Liver (tissue), 9 donors: Measurements from ENCODE around the gene EMP1. TPM values are rescaled to one million over a fixed set of nuclear protein-coding genes. Genes with fewer than 3 reads are reported as not detected.

Source experiments
- DNase-seq: peaks from one replicate; pipeline ENCODE4 v3.0.0-alpha.2; 2017; ENCODE audit warnings: low spot score
- H3K27ac ChIP-seq, 2 donors: one replicate each; pipeline ENCODE4 v1.7.0; 2013; ENCODE audit warnings: inconsistent platforms in 2 of 2, low read length in 2 of 2, control low read depth in 1 of 2, low read depth in 1 of 2, mild to moderate bottlenecking in 1 of 2
- H3K27me3 ChIP-seq, 4 donors: one replicate each; pipeline versions ENCODE4 v1.6.1 to v1.7.0; 2013; ENCODE audit warnings: low read length in 3 of 4, inconsistent platforms in 1 of 4, mild to moderate bottlenecking in 1 of 4, moderate library complexity in 1 of 4; ENCODE audit not compliant: control insufficient read depth in 4 of 4, insufficient read depth in 4 of 4
- H3K36me3 ChIP-seq, 4 donors: one replicate each; pipeline versions ENCODE4 v1.6.1 to v1.7.0; 2013; ENCODE audit warnings: low read length in 3 of 4, mild to moderate bottlenecking in 3 of 4, low read depth in 1 of 4, moderate library complexity in 1 of 4; ENCODE audit not compliant: control insufficient read depth in 4 of 4, insufficient read depth in 3 of 4
- H3K4me1 ChIP-seq, 4 donors: one replicate each; pipeline versions ENCODE4 v1.6.1 to v1.7.0; 2013; ENCODE audit warnings: low read length in 3 of 4, mild to moderate bottlenecking in 3 of 4, moderate library complexity in 1 of 4; ENCODE audit not compliant: control insufficient read depth in 4 of 4, insufficient read depth in 4 of 4
- H3K4me3 ChIP-seq, 3 donors: one replicate each; pipeline versions ENCODE4 v1.6.1 to v1.7.0; 2013; ENCODE audit warnings: low read length in 3 of 3, control low read depth in 1 of 3, low read depth in 1 of 3, mild to moderate bottlenecking in 1 of 3
- H3K9ac ChIP-seq, 2 donors: one replicate each; pipeline ENCODE4 v1.7.0; 2013; ENCODE audit warnings: low read length in 2 of 2, mild to moderate bottlenecking in 2 of 2, moderate library complexity in 2 of 2, control low read depth in 1 of 2, low read depth in 1 of 2
- H3K9me3 ChIP-seq, 4 donors: one replicate each; pipeline versions ENCODE4 v1.6.1 to v1.7.0; 2013; ENCODE audit warnings: low read length in 3 of 4; ENCODE audit not compliant: control insufficient read depth in 4 of 4
- CTCF ChIP-seq: fragments of 150-350 bp; IDR thresholded peaks from 2 replicates; pipeline ENCODE4 v1.5.1; 2017; ENCODE audit warnings: improper control_type of control experiment, low read depth, low read length; ENCODE audit not compliant: missing input control
- EGR1 ChIP-seq, 2 donors: IDR thresholded peaks; 2 replicates each; pipeline ENCODE4 v1.6.1; 2016 to 2018; ENCODE audit warnings: antibody characterized with exemption in 2 of 2, low read depth in 2 of 2
- FOXA1 ChIP-seq: IDR thresholded peaks from 2 replicates; pipeline ENCODE4 v1.6.1; 2016; ENCODE audit warnings: antibody characterized with exemption
- FOXA2 ChIP-seq: IDR thresholded peaks from 2 replicates; pipeline ENCODE4 v1.6.1; 2016; ENCODE audit warnings: antibody characterized with exemption
- GABPA ChIP-seq, 2 donors: IDR thresholded peaks in 1 of 2; conservative IDR thresholded peaks in 1 of 2; 2 replicates each; pipeline ENCODE4 v1.6.1; 2016; ENCODE audit warnings: antibody characterized with exemption in 2 of 2, mild to moderate bottlenecking in 1 of 2, moderate library complexity in 1 of 2
- HNF4A ChIP-seq, 2 donors: conservative IDR thresholded peaks; 2 replicates each; pipeline ENCODE4 v1.6.1; 2016; ENCODE audit warnings: antibody characterized with exemption in 2 of 2, mild to moderate bottlenecking in 2 of 2
- HNF4G ChIP-seq: IDR thresholded peaks from 2 replicates; pipeline ENCODE4 v1.6.1; 2016; ENCODE audit warnings: antibody characterized with exemption
- JUND ChIP-seq, 2 donors: IDR thresholded peaks; 2 replicates each; pipeline ENCODE4 v1.6.1; 2016; ENCODE audit warnings: antibody characterized with exemption in 2 of 2
- MAX ChIP-seq: IDR thresholded peaks from 2 replicates; pipeline ENCODE4 v1.6.1; 2016; ENCODE audit warnings: antibody characterized with exemption
- NR2F2 ChIP-seq: IDR thresholded peaks from 2 replicates; pipeline ENCODE4 v1.6.1; 2016; ENCODE audit warnings: antibody characterized with exemption
- RAD21 ChIP-seq, 2 donors: IDR thresholded peaks; 2 replicates each; pipeline ENCODE4 v1.6.1; 2016; ENCODE audit warnings: antibody characterized with exemption in 2 of 2, mild to moderate bottlenecking in 2 of 2
- REST ChIP-seq: IDR thresholded peaks from 2 replicates; pipeline ENCODE4 v1.6.1; 2016; ENCODE audit warnings: antibody characterized with exemption, mild to moderate bottlenecking
- RXRA ChIP-seq, 2 donors: IDR thresholded peaks; 2 replicates each; pipeline ENCODE4 v1.6.1; 2017 to 2018; ENCODE audit warnings: antibody characterized with exemption in 2 of 2, mild to moderate bottlenecking in 1 of 2
- SP1 ChIP-seq: IDR thresholded peaks from 2 replicates; pipeline ENCODE4 v1.6.1; 2018; ENCODE audit warnings: antibody characterized with exemption, mild to moderate bottlenecking
- TAF1 ChIP-seq: conservative IDR thresholded peaks from 2 replicates; pipeline ENCODE4 v1.6.1; 2016; ENCODE audit warnings: antibody characterized with exemption, mild to moderate bottlenecking
- YY1 ChIP-seq: IDR thresholded peaks from 2 replicates; pipeline ENCODE4 v1.6.1; 2016; ENCODE audit warnings: antibody characterized with exemption, mild to moderate bottlenecking
- ZBTB33 ChIP-seq: IDR thresholded peaks from 2 replicates; pipeline ENCODE4 v1.6.1; 2016; ENCODE audit warnings: antibody characterized with exemption
- WGBS: extraction: QIAGEN DNeasy Blood & Tissue Kit; methylation state at CpG from one replicate; pipeline ENCODE4 v1.1.7; 2013; 5-methylcytosine and 5-hydroxymethylcytosine counted together
- polyA plus RNA-seq, 2 donors: library from polyadenylated mRNA; stranded (reverse) in 1 of 2; unstranded in 1 of 2; fragments of 200-250 nt in 1 of 2; fragments of >200 nt in 1 of 2; fragmentation: Nextera tagmentation in 1 of 2; extraction: Ambion mirVana in 1 of 2; gene quantifications; one replicate each; pipeline versions ENCODE4 v1.2.1 to v1.2.3, GENCODE V29; 2013 to 2015
- total RNA-seq, 2 donors: library from RNA; depleted of rRNA; stranded (reverse); fragments of >200 nt; gene quantifications; one replicate each; pipeline ENCODE4 v1.2.3, GENCODE V29; 2014
- donor health status: healthy.
- donor health status: healthy.
- donor health status: healthy.
- donor health status: healthy.
- donor health status: healthy.

Gene EMP1
- total and polyA plus RNA-seq, 4 donors, result 1.6 to 5.6 (median 3.6) TPM

GRCh38 chr12:13182881-13183280, 13.6 kb upstream of the EMP1 start:
- peaks cover 0 to 8% (median 0%) of the 10 kb centered on the region in 4 donors for H3K4me1 ChIP-seq
- H3K27ac ChIP-seq, result no peak overlapping the region
- no peak overlapping the region for H3K4me3 ChIP-seq
- no peaks in the 10 kb centered on the region for H3K36me3 ChIP-seq
- no peak overlapping the region for H3K9ac ChIP-seq
- TF ChIP-seq TAF1 (no peak), YY1 (no peak), SP1 (no peak)
- no peak for DNase-seq
- 83% methylated on average over 1 of the region's 1 CpG for WGBS
- H3K27me3 ChIP-seq, result no peaks in the 10 kb centered on the region
- no peaks in the 10 kb centered on the region for H3K9me3 ChIP-seq

GRCh38 chr12:13183620-13184019, 12.9 kb upstream of the EMP1 start:
- H3K27ac ChIP-seq, result no peak overlapping the region
- no peaks in the 10 kb centered on the region for H3K9me3 ChIP-seq
- no peak for TF ChIP-seq EGR1 (IDR thresholded peaks at IDR 0.05; ENCODE audit: low read depth in 2 of 2)
- TF ChIP-seq HNF4G, result no peak
- TF ChIP-seq REST, result no peak
- TF ChIP-seq HNF4A (conservative IDR thresholded peaks at IDR 0.05), result no peak
- TF ChIP-seq SP1, result no peak
- TF ChIP-seq RXRA (IDR thresholded peaks at IDR 0.05), result no peak
- no peak for TF ChIP-seq GABPA (IDR thresholded peaks at IDR 0.05 in 1 of 2, conservative IDR thresholded peaks at IDR 0.05 in 1 of 2)
- TF ChIP-seq TAF1, result no peak
- no peak for TF ChIP-seq MAX
- TF ChIP-seq JUND (IDR thresholded peaks at IDR 0.05), result no peak
- TF ChIP-seq YY1, result no peak
- TF ChIP-seq ZBTB33, result no peak
- no peak for TF ChIP-seq FOXA1
- TF ChIP-seq FOXA2, result no peak
- no peak for TF ChIP-seq NR2F2
- TF ChIP-seq RAD21 (IDR thresholded peaks at IDR 0.05), result no peak
- TF ChIP-seq CTCF, result no peak
- H3K36me3 ChIP-seq, result no peaks in the 10 kb centered on the region
- H3K27me3 ChIP-seq, result no peaks in the 10 kb centered on the region
- H3K4me3 ChIP-seq, result no peak overlapping the region
- H3K4me1 ChIP-seq, result peaks cover 0 to 8% (median 0%) of the 10 kb centered on the region in 4 donors
- no peak for DNase-seq
- no peak overlapping the region for H3K9ac ChIP-seq
